ENCODE data around the gene ZMYND11. TPM values are rescaled to one million over a fixed set of nuclear protein-coding genes. Genes with fewer than 3 reads are reported as not detected.

Gene ZMYND11
- 10 to 100 TPM; 31.8 to 37.6 TPM for total RNA-seq

DNA sequence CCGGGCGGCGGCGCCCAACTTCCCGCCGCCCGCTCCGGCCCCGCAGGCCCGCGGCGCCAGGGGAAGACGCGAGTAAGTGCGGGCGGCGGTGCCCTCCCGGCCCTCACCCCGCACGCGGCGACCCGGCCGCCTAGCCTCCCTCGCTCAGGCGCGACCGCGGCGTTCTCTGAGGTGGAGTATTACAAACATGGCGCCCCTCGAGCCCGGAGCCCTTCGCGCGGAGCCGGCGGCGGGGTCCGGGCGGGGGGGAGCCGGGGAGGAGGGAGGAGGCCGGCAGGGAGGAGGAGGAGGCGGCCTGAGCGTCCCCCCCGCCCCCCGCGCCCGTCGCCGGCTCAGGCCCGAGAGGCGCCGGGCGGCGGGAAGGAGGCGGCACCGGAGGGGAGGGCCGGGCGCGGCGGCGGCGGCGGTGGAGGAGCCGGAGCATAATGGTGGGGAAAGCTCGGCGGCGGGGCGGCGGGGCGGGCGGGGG, at the start of gene ZMYND11:
ZMYND11 (plus strand) TSS at position 324 of the 469 bp plus-strand sequence. CDS start 44,558 bp downstream, outside the sequence.
- H3K4me1 Mint-ChIP-seq, result peaks cover 31% of the 10 kb centered on the region
- H3K36me3 Mint-ChIP-seq, result no peaks in the 10 kb centered on the region
- ATAC-seq, result peak; percentile 59
- peak within 1 kb of the TSS; percentile 87 for H3K27ac Mint-ChIP-seq
- no peaks in the 10 kb centered on the region for H3K9me3 Mint-ChIP-seq (ENCODE audit: low read depth)
- CTCF ChIA-PET, result no interaction called here
- no peaks in the 10 kb centered on the region for H3K27me3 Mint-ChIP-seq
- peak; percentile 71 for DNase-seq
- peak within 1 kb of the TSS; percentile 90 for H3K4me3 Mint-ChIP-seq

DNA sequence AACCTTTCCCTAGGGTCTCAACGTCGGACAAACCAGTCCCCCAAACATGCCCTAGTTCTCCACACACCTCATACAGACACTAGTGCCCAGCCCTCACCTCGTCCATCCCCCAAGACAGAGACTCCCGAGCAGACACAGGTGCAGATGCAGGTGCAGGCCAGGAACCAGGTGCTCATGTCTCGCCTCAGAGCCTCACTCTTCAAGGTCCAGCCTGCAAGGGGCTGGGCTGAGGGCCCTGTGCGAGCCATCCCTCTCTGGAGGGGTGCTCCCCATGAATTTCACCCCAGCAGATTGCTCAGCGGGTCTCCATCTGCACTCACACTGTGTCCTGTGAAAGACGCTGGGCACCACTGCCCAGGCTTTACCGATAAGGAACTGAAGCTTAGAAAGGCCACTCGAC, 49.2 kb upstream of the ZMYND11 start:
- Mint-ChIP-seq H3K27me3 (peaks cover 9% of the 10 kb centered on the region), H3K4me3 (no peak overlapping the region), H3K27ac (no peak overlapping the region), H3K4me1 (peaks cover 3% of the 10 kb centered on the region), H3K36me3 (no peaks in the 10 kb centered on the region), H3K9me3 (ENCODE audit: low read depth) (no peaks in the 10 kb centered on the region)
- CTCF ChIA-PET, result no interaction called here
- DNase-seq, result no peak
- ATAC-seq, result no peak

DNA sequence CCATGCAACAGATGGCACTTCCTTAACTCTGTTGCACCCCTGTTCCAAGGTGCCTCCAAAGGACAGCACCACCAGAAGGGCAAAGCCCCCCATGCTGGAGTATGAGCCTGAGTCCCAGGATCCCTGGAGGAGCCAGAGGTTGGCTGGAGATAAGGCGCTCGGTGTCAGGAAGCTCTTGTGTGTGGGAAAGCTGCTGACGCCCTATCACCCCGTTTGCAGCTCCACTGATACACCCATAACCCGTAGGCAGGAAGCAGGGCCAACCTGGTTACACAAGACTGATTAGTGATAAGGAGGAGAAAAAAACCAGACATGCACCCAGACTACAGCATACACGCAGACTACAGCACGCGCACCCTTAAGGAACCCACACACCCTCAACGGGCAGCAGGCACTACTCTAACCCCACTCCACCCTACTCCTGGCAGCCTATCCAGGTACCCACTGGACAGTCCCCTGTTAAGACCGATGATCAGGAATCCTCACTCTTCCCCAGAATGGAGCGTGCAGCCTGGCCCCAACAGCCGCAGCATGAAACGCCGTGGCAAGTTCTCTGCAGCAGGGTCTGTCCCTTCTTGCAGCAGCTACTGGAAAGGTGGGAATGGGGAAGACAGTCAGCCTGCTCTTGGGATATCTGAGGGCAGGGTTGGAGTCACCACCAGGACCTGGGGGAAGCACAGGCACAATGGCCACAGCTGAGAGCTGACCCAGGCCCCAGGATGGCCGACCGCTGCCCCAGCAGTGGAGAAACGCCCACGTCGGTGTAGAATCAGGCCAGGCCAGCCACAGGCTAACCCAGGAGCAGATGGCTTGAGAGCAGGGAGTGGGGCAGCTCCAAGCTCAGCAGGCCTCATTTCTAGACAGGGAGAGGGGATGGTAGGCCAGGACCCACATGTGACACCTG, 47.8 kb upstream of the ZMYND11 start:
- Mint-ChIP-seq H3K4me3 (no peak overlapping the region), H3K9me3 (ENCODE audit: low read depth) (no peaks in the 10 kb centered on the region), H3K36me3 (no peaks in the 10 kb centered on the region), H3K27ac (no peak overlapping the region), H3K4me1 (peaks cover 3% of the 10 kb centered on the region), H3K27me3 (peaks cover 9% of the 10 kb centered on the region)
- DNase-seq, result no peak
- CTCF ChIA-PET, result no interaction called here
- no peak for ATAC-seq

DNA sequence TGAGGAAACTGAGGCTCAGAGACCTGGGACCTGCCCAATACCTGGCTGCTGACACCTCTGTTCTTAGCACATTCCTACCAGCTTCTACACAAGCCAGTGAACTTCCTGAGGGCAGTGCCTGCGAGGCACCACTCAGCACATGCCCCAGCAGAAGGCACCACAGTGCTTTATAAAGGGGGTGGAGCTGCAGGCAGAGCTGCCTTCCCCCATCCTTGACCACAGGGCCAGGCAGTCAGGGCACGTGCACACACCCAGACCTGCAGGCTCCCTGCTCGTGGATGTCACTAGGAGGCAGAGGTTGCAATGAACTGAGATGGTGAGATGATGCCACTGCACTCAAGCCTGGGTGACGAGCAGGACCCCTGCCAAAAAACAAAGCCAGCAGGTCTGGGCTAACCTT, 47.0 kb upstream of the ZMYND11 start:
- CTCF ChIA-PET, result interaction anchor here (1.1 kb wide), 1 partner anchor 11 kb away, joined by 4 read pairs; no protein-coding TSS in a partner anchor

DNA sequence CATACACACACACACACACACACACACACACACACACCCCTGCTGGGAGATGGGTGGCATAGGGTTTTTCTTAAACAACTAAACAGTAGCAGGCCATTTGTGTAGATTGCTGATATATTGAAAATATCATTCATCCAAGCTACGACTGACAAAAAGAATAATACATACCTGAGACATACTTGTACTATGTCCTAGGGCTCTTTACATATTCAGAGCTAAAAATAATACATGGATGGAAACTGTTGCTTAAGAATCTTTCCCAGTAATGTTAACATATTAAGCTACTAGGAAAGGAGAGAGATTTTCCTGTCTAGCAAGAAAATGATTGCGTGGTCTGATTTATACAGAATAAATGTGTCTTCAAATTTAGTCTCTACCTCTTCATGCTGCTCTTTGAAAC, 46.0 kb upstream of the ZMYND11 start:
- CTCF ChIA-PET, result interaction anchor here (0.7 to 1.6 kb wide), 3 partner anchors 10 to 33 kb away, joined by 3 to 4 read pairs (median 3); no protein-coding TSS in a partner anchor
- Mint-ChIP-seq H3K27ac (no peak overlapping the region), H3K4me1 (peaks cover 3% of the 10 kb centered on the region), H3K4me3 (no peak overlapping the region), H3K36me3 (no peaks in the 10 kb centered on the region), H3K9me3 (ENCODE audit: low read depth) (peaks cover 2% of the 10 kb centered on the region), H3K27me3 (peaks cover 16% of the 10 kb centered on the region)
- no peak for DNase-seq
- ATAC-seq, result no peak

More for the DNA sequence above, 47.0 kb upstream of the ZMYND11 start:
- Mint-ChIP-seq H3K27me3 (peaks cover 14% of the 10 kb centered on the region), H3K36me3 (no peaks in the 10 kb centered on the region), H3K4me1 (peaks cover 3% of the 10 kb centered on the region), H3K4me3 (no peak overlapping the region), H3K27ac (no peak overlapping the region), H3K9me3 (ENCODE audit: low read depth) (peaks cover 2% of the 10 kb centered on the region)
- no peak for ATAC-seq
- no peak for DNase-seq

DNA sequence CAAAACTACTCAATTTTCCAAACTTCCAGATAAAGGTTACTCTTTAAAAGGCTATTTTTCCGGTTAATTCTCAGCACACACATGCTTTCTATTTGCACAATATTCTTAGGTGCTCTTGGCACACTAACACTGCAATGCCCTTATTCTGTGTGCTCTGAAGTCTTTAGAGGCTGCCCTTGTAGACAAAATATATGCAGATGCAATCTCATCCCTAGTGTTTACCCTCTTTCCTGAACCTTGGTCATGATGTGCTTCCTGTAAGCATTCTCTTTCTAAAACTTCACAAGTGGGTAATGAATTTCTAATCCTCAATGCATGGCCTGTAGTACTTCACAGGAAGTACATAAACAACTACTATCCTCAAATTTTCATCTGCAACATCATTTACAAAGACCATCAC, 45.1 kb upstream of the ZMYND11 start:
- CTCF ChIA-PET, result interaction anchor here (1.6 kb wide), 1 partner anchor 32 kb away, joined by 3 read pairs; no protein-coding TSS in a partner anchor
- H3K27ac Mint-ChIP-seq, result no peak overlapping the region
- H3K9me3 Mint-ChIP-seq (ENCODE audit: low read depth), result peaks cover 9% of the 10 kb centered on the region
- no peaks in the 10 kb centered on the region for H3K36me3 Mint-ChIP-seq
- DNase-seq (no peak), ATAC-seq (no peak)
- no peak overlapping the region for H3K4me3 Mint-ChIP-seq
- peaks cover 22% of the 10 kb centered on the region for H3K27me3 Mint-ChIP-seq
- peaks cover 3% of the 10 kb centered on the region for H3K4me1 Mint-ChIP-seq

DNA sequence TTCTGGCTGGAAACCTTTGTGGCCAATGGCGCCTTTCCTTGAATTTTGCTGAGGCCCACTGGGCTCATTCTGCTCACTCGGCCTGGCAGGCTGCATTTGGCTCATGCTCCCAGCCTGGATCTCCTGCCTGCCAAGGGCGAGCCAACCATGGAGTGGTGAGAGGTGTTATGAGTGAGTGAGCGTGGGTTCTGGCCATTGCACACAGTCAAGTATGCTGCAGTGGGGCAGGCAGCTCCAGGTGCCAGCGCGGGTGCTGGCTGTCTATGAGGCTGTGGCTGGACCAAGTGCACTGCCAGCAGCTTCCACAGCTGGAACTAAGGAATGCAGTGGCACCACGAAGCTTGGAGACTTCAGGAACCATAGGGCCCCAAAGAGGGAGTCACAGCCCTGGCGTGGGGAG, 43.9 kb upstream of the ZMYND11 start:
- H3K9me3 Mint-ChIP-seq (ENCODE audit: low read depth), result peaks cover 13% of the 10 kb centered on the region

DNA sequence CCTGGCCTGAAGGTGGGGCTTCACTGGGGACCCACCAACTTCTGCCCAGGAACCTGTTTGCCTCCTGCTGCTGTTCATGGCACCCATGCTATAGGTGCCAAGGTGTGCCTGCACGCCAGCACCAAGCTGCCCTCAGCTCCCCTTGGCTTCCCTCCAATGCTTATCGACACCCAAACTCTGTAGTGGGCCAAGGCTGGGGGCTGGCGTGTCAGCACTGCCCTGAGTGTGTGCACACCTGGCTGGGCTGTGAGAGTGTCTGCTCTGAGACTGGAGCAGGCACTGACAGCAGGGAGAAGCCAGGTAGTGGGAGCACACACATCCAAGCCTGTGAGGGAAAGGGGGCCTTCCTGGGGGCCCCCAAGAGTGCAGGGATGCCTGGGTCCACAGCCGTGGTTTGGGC, 43.1 kb upstream of the ZMYND11 start:
- H3K4me1 Mint-ChIP-seq, result peaks cover 2% of the 10 kb centered on the region
- H3K27ac Mint-ChIP-seq, result no peak overlapping the region
- H3K36me3 Mint-ChIP-seq, result peaks cover 5% of the 10 kb centered on the region
- peaks cover 23% of the 10 kb centered on the region for H3K27me3 Mint-ChIP-seq
- no peak for DNase-seq
- no peak for ATAC-seq
- H3K9me3 Mint-ChIP-seq (ENCODE audit: low read depth), result peaks cover 17% of the 10 kb centered on the region
- H3K4me3 Mint-ChIP-seq, result no peak overlapping the region
- CTCF ChIA-PET, result no interaction called here

More for the DNA sequence above, 43.9 kb upstream of the ZMYND11 start:
- CTCF ChIA-PET, result interaction anchor here (0.7 kb wide), 1 partner anchor 29 kb away, joined by 3 read pairs; no protein-coding TSS in a partner anchor
- no peak for DNase-seq
- H3K27me3 Mint-ChIP-seq, result peaks cover 22% of the 10 kb centered on the region
- no peak overlapping the region for H3K27ac Mint-ChIP-seq
- no peak overlapping the region for H3K4me3 Mint-ChIP-seq
- H3K36me3 Mint-ChIP-seq, result peaks cover 2% of the 10 kb centered on the region
- H3K4me1 Mint-ChIP-seq, result peaks cover 3% of the 10 kb centered on the region
- no peak for ATAC-seq

DNA sequence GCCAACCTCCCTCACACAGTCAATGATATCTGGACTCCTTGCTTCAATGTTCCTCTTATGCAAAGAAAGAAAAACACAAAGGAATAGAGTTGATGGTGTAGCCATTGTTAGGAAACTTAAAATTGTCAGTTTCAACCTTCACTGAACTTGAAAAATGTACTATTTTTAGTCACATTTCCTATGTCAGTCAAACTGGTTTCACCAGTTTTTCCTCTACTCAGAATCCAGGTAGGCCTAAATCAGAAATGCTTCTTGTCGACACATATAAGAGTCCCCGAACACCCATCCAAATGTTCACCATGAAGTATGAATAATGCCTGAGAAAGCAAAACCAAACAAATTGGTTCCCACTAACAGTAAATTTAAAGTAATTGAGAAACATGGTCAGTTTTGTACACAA, 42.4 kb upstream of the ZMYND11 start:
- Mint-ChIP-seq H3K4me3 (no peak overlapping the region), H3K4me1 (no peaks in the 10 kb centered on the region), H3K27me3 (peaks cover 21% of the 10 kb centered on the region), H3K9me3 (ENCODE audit: low read depth) (peaks cover 18% of the 10 kb centered on the region), H3K27ac (no peak overlapping the region), H3K36me3 (peaks cover 9% of the 10 kb centered on the region)
- CTCF ChIA-PET, result no interaction called here
- no peak for DNase-seq
- no peak for ATAC-seq

DNA sequence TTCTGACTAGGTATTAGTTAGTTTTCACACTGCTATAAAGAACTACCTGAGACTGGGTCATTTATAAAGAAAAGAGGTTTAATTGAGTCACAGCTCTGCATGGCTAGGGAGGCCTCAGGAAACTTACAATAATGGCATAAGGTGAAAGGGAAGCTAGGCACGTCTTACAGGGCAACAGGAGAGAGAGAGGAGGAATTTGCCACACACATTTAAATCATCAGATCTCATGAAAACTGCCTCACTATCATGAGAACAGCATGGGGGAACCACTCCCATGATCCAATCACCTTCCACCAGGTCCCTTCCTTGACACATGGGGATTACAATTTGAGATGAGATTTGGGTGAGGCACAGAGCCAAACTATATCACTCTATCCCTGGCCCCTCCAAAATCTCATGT, 40.6 kb upstream of the ZMYND11 start:
- ATAC-seq, result no peak

DNA sequence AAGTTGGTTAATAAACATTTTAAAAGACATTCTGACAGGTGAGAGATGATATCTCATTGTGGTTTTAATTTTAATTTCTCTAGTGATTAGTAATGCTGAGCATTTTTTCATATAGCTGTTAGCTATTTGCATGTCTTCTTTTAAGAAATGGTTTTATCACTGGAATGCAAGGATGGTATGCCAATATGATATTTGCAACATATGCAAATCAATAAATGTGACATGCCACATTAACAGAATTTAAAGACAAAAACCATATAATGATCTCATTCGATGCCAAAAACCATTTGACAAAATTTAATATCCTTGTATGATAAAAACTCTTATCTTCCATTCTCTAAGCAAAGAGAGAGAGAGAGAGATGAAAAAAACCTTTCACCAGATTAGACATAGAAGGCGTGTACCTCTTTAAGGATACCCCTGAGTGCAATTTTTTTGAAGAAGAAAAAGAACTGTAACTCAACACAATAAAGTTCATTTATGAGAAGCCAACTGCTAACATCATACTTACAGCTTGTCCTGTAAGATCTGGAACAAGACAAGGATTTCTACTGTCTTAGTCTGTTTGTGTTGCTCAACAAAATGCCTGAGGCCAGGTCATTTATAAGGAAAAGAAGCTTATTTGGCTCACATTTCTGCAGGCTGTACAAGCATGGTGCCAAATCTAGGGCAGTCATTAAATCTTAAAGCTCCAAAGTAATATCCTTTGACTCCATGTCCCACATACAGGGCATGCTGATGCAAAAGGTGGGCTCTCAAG, 39.7 kb upstream of the ZMYND11 start:
- peaks cover 9% of the 10 kb centered on the region for H3K36me3 Mint-ChIP-seq
- H3K27ac Mint-ChIP-seq, result no peak overlapping the region
- H3K4me1 Mint-ChIP-seq, result no peaks in the 10 kb centered on the region
- ATAC-seq, result no peak
- CTCF ChIA-PET, result no interaction called here
- no peak overlapping the region for H3K4me3 Mint-ChIP-seq
- peaks cover 18% of the 10 kb centered on the region for H3K9me3 Mint-ChIP-seq (ENCODE audit: low read depth)
- DNase-seq, result no peak
- H3K27me3 Mint-ChIP-seq, result peaks cover 15% of the 10 kb centered on the region

More for the DNA sequence above, 40.6 kb upstream of the ZMYND11 start:
- peaks cover 18% of the 10 kb centered on the region for H3K9me3 Mint-ChIP-seq (ENCODE audit: low read depth)
- no peaks in the 10 kb centered on the region for H3K4me1 Mint-ChIP-seq
- no peak overlapping the region for H3K4me3 Mint-ChIP-seq
- H3K27me3 Mint-ChIP-seq, result peaks cover 15% of the 10 kb centered on the region
- no peak for DNase-seq
- CTCF ChIA-PET, result no interaction called here
- no peak overlapping the region for H3K27ac Mint-ChIP-seq
- H3K36me3 Mint-ChIP-seq, result peaks cover 9% of the 10 kb centered on the region

DNA sequence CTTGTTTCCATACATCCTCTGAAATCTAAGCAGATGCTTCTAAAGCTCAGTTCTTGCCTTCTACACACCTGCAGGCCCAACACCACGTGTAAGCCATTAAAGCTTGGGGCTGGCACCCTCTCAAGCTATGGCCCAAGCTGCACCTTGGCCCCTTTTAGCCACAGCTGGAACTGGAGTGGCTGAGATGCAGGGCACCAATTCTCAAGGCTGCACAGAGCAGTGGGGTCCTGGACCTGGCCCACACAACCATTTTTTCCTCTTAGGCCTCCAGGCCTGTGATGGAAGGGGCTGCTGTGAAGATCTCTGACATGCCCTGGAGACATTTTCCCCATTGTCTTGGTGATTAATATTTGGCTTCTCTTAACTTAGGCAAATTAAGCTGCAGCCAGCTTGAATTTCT, 38.8 kb upstream of the ZMYND11 start:
- CTCF ChIA-PET, result no interaction called here
- DNase-seq, result no peak
- H3K27ac Mint-ChIP-seq, result no peak overlapping the region
- H3K36me3 Mint-ChIP-seq, result peaks cover 9% of the 10 kb centered on the region
- no peak overlapping the region for H3K4me3 Mint-ChIP-seq
- H3K4me1 Mint-ChIP-seq, result no peaks in the 10 kb centered on the region
- ATAC-seq, result no peak
- peaks cover 18% of the 10 kb centered on the region for H3K9me3 Mint-ChIP-seq (ENCODE audit: low read depth)
- H3K27me3 Mint-ChIP-seq, result peaks cover 15% of the 10 kb centered on the region

DNA sequence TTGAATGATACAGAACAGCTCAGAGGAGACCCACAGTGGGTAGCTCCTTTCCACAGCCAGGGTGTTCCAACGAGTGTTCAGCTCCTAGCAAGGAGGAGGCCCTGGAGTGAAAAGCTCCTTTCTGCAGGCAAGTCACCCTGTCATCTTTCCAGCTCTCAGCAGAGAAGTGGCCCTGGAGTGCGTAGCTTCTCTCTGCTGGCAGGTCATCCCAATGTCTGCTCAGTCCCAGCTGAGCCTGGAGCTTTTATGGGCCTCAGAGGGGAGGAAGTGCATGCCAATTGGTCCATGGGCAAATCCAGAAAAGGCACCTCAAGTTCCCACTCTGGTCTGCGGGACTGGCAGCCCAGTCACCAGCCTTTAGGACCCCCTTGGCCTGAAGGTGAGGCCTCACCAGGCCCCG, 30.8 kb upstream of the ZMYND11 start:
- CTCF ChIA-PET, result no interaction called here
- no peak overlapping the region for H3K4me3 Mint-ChIP-seq
- H3K9me3 Mint-ChIP-seq (ENCODE audit: low read depth), result no peaks in the 10 kb centered on the region
- peaks cover 15% of the 10 kb centered on the region for H3K4me1 Mint-ChIP-seq
- DNase-seq, result no peak
- peaks cover 4% of the 10 kb centered on the region for H3K27me3 Mint-ChIP-seq
- ATAC-seq, result no peak
- H3K36me3 Mint-ChIP-seq, result no peaks in the 10 kb centered on the region
- no peak overlapping the region for H3K27ac Mint-ChIP-seq
